Breast epithelium (tissue), 4 donors: Measurements from ENCODE around the gene TMLHE. TPM values are rescaled to one million over a fixed set of nuclear protein-coding genes. Genes with fewer than 3 reads are reported as not detected.
"Not testable (repeated sequence)": the region's sequence is repeated elsewhere in the genome, so short reads cannot be mapped to it uniquely, and the experiment has no call there.

ENCODE experiments used
- DNase-seq, 2 donors: peaks; one replicate each; pipeline ENCODE4 v3.0.0-alpha.2; 2019; ENCODE audit warnings: low spot score in 2 of 2
- H3K27ac ChIP-seq, 2 donors: fragments of 200-600 bp; sonication (generic) in 1 of 2; one replicate each; pipeline ENCODE4 v1.5.1; 2016 to 2019; ENCODE audit warnings: mild to moderate bottlenecking in 1 of 2
- H3K27me3 ChIP-seq, 2 donors: fragments of 200-600 bp; sonication (generic) in 1 of 2; one replicate each; pipeline versions ENCODE4 v1.5.1 to v1.6.0; 2017 to 2019; ENCODE audit warnings: control low read depth in 1 of 2, mild to moderate bottlenecking in 1 of 2
- H3K36me3 ChIP-seq: fragments of 200-600 bp; one replicate; pipeline ENCODE4 v1.5.1; 2019
- H3K4me1 ChIP-seq, 2 donors: fragments of 200-600 bp; sonication (generic); one replicate each; pipeline ENCODE4 v1.5.1; 2016 to 2019; ENCODE audit warnings: control low read depth in 1 of 2
- H3K4me3 ChIP-seq, 3 donors: fragments of 200-600 bp; sonication (generic); 1 replicate in 2 of 3; 2 replicates in 1 of 3; pipeline ENCODE4 v1.5.1; 2016 to 2019; ENCODE audit warnings: mild to moderate bottlenecking in 3 of 3, moderate library complexity in 2 of 3
- H3K9me3 ChIP-seq, 2 donors: fragments of 200-600 bp; sonication (generic) in 1 of 2; one replicate each; pipeline ENCODE4 v1.5.1; 2016 to 2019; ENCODE audit warnings: control low read depth in 1 of 2
- CTCF ChIP-seq, 3 donors: fragments of 450-650 bp; IDR thresholded peaks; one replicate each; pipeline ENCODE4 v1.5.1; 2016 to 2017; ENCODE audit warnings: antibody characterized with exemption in 3 of 3, mild to moderate bottlenecking in 3 of 3, moderate library complexity in 3 of 3
- POLR2A ChIP-seq: fragments of 450-650 bp; IDR thresholded peaks from one replicate; pipeline ENCODE4 v1.6.1; 2016; ENCODE audit warnings: antibody characterized with exemption, mild to moderate bottlenecking, moderate library complexity
- POLR2AphosphoS5 ChIP-seq, 3 donors: sonication (generic); formaldehyde crosslinking; IDR thresholded peaks; one replicate each; pipeline ENCODE4 v1.6.1; 2017; ENCODE audit warnings: antibody characterized with exemption in 3 of 3
- intact Hi-C: fragments of 100-400 bp; cut with DNase I; formaldehyde crosslinking; loops from one replicate; pipeline ENCODE4 v1.15.1; 2023; ENCODE audit warnings: low total_unique reads
- total RNA-seq, 3 donors: library from RNA; depleted of rRNA; stranded (reverse); fragments of >200 nt; gene quantifications; one replicate each; pipeline ENCODE4 v1.1.0, GENCODE V29; 2016

The TMLHE gene
- total RNA-seq, 3 donors from 2014 or later: 17.7 to 23.7 (median 19.5) TPM

- H3K36me3 ChIP-seq: no peaks in the 10 kb centered on the region
- H3K4me3 ChIP-seq: no peak overlapping the region
- H3K4me1 ChIP-seq: no peaks in the 10 kb centered on the region
- H3K27me3 ChIP-seq: no peaks in the 10 kb centered on the region
- no peak for TF ChIP-seq CTCF (IDR thresholded peaks at IDR 0.05)
- no peak for TF ChIP-seq POLR2AphosphoS5 (IDR thresholded peaks at IDR 0.05)
- no peak for TF ChIP-seq POLR2A
- no peaks in the 10 kb centered on the region for H3K9me3 ChIP-seq
- intact Hi-C loops: no loop called here
- no peak for DNase-seq
- no peak overlapping the region for H3K27ac ChIP-seq
These were observed 25.0 kb upstream of the TMLHE start for GRCh38 chrX:155637714-155638113.

- peaks cover 0 to 15% of the 10 kb centered on the region in 2 donors for H3K9me3 ChIP-seq
- intact Hi-C loops, H3K27me3 ChIP-seq, DNase-seq, H3K4me1 ChIP-seq, H3K36me3 ChIP-seq, H3K27ac ChIP-seq, H3K4me3 ChIP-seq: not testable (repeated sequence)
These were observed 22.3 kb upstream of the TMLHE start for GRCh38 chrX:155635019-155635418.

DNA sequence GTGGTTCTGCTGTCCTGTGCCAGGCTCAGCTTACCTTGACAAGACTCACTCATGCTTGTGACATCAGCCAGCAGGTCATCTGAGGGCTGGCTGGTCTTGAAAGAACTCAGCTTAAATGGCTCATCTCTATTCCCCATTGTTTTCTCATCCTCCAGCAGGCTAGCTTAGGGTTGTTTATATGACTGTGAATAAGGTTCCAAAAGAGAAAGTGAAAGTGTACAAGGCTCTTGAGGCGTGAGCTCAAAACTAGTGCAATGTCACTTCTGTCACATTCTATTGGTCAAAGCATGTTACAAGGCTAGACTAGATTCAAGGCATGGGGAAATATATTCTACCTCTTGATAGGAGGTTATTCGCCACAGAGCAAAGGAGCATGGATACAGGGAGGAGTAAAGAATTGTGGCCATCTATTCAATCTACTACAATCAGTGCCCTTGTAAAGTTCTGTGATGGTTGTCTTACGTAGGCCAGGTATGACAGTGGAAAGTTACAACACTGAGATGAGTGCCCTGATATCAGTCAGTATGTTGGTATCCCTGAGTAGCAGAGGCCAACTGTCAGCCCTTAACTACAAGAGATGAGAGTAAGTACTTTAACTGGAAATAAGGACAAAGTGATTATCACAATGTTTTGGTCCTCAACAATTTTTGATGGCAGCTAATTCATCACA lies 19.8 kb upstream of the TMLHE start:
- intact Hi-C loops: no loop called here
- H3K27ac ChIP-seq: no peak overlapping the region
- no peak overlapping the region for H3K4me3 ChIP-seq
- no peaks in the 10 kb centered on the region for H3K4me1 ChIP-seq
- TF ChIP-seq CTCF (IDR thresholded peaks at IDR 0.05) (no peak), POLR2A (no peak), POLR2AphosphoS5 (IDR thresholded peaks at IDR 0.05) (no peak)
- H3K36me3 ChIP-seq: no peaks in the 10 kb centered on the region
- no peak for DNase-seq
- H3K27me3 ChIP-seq: no peaks in the 10 kb centered on the region
- peaks cover 0 to 19% of the 10 kb centered on the region in 2 donors for H3K9me3 ChIP-seq

- H3K4me1 ChIP-seq, H3K4me3 ChIP-seq, H3K36me3 ChIP-seq, intact Hi-C loops, H3K27me3 ChIP-seq, H3K27ac ChIP-seq, DNase-seq: not testable (repeated sequence)
- H3K9me3 ChIP-seq: peaks cover 0 to 10% of the 10 kb centered on the region in 2 donors
These were observed 7.4 kb upstream of the TMLHE start for GRCh38 chrX:155620110-155620509.

GRCh38 chrX:155615938-155616337 lies 3.2 kb upstream of the TMLHE start:
- H3K27me3 ChIP-seq: no peaks in the 10 kb centered on the region
- DNase-seq: no peak
- H3K9me3 ChIP-seq: peaks cover 0 to 10% of the 10 kb centered on the region in 2 donors
- intact Hi-C loops: no loop called here
- H3K27ac ChIP-seq: no peak overlapping the region
- no peak for TF ChIP-seq POLR2A
- TF ChIP-seq CTCF (IDR thresholded peaks at IDR 0.05): no peak
- TF ChIP-seq POLR2AphosphoS5 (IDR thresholded peaks at IDR 0.05): no peak
- H3K4me3 ChIP-seq: no peak overlapping the region
- H3K4me1 ChIP-seq: no peaks in the 10 kb centered on the region
- H3K36me3 ChIP-seq: no peaks in the 10 kb centered on the region

GRCh38 chrX:155613927-155614559 lies 1.3 kb upstream of the TMLHE start:
- no peaks in the 10 kb centered on the region for H3K4me1 ChIP-seq
- H3K27ac ChIP-seq: no peak overlapping the region
- TF ChIP-seq CTCF (IDR thresholded peaks at IDR 0.05): no peak
- TF ChIP-seq POLR2A: no peak
- TF ChIP-seq POLR2AphosphoS5 (IDR thresholded peaks at IDR 0.05): no peak
- DNase-seq: no peak
- H3K27me3 ChIP-seq: no peaks in the 10 kb centered on the region
- H3K9me3 ChIP-seq: peaks cover 0 to 10% of the 10 kb centered on the region in 2 donors
- H3K36me3 ChIP-seq: no peaks in the 10 kb centered on the region
- intact Hi-C loops: no loop called here
- no peak overlapping the region for H3K4me3 ChIP-seq
